Measurements from ENCODE around the gene RBM33.

GRCh38 chr7:155706376-155706775 is 61.9 kb downstream of the RBM33 start:
- TF ChIP-seq EZH2 (IDR thresholded peaks at IDR 0.05; ENCODE audit: borderline replicate concordance, low read depth, low read length, severe bottlenecking), result no peak
- no peak for TF ChIP-seq CTCF (IDR thresholded peaks at IDR 0.05; ENCODE audit: borderline replicate concordance, extremely low read depth, low read length, poor library complexity, severe bottlenecking)
